ENCODE measurements around the gene TWIST2.

The TWIST2 gene

GRCh38 chr2:238952261-238952919, 104.5 kb downstream of the TWIST2 start:
- Histone ChIP-seq H3K9me3 (no peaks in the 10 kb centered on the region), H3K27me3 (peaks cover 7% of the 10 kb centered on the region), H3K36me3 (no peaks in the 10 kb centered on the region), H3K4me1 (no peaks in the 10 kb centered on the region), H3K4me3 (ENCODE audit: low read depth, low read length) (no peak overlapping the region)
- no peak for DNase-seq
- TF ChIP-seq, protein P1, sequence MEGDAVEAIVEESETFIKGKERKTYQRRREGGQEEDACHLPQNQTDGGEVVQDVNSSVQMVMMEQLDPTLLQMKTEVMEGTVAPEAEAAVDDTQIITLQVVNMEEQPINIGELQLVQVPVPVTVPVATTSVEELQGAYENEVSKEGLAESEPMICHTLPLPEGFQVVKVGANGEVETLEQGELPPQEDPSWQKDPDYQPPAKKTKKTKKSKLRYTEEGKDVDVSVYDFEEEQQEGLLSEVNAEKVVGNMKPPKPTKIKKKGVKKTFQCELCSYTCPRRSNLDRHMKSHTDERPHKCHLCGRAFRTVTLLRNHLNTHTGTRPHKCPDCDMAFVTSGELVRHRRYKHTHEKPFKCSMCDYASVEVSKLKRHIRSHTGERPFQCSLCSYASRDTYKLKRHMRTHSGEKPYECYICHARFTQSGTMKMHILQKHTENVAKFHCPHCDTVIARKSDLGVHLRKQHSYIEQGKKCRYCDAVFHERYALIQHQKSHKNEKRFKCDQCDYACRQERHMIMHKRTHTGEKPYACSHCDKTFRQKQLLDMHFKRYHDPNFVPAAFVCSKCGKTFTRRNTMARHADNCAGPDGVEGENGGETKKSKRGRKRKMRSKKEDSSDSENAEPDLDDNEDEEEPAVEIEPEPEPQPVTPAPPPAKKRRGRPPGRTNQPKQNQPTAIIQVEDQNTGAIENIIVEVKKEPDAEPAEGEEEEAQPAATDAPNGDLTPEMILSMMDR (IDR thresholded peaks at IDR 0.05; ENCODE audit: low read depth, low read length), result no peak

GRCh38 chr2:238954841-238955591, 107.1 kb downstream of the TWIST2 start:
- Histone ChIP-seq H3K4me3 (ENCODE audit: low read depth, low read length) (no peak overlapping the region), H3K36me3 (no peaks in the 10 kb centered on the region), H3K9me3 (no peaks in the 10 kb centered on the region), H3K27me3 (peaks cover 5% of the 10 kb centered on the region), H3K4me1 (no peaks in the 10 kb centered on the region)
- TF ChIP-seq, protein P1 (IDR thresholded peaks at IDR 0.05; ENCODE audit: low read depth, low read length), result no peak
- no peak for DNase-seq

DNA sequence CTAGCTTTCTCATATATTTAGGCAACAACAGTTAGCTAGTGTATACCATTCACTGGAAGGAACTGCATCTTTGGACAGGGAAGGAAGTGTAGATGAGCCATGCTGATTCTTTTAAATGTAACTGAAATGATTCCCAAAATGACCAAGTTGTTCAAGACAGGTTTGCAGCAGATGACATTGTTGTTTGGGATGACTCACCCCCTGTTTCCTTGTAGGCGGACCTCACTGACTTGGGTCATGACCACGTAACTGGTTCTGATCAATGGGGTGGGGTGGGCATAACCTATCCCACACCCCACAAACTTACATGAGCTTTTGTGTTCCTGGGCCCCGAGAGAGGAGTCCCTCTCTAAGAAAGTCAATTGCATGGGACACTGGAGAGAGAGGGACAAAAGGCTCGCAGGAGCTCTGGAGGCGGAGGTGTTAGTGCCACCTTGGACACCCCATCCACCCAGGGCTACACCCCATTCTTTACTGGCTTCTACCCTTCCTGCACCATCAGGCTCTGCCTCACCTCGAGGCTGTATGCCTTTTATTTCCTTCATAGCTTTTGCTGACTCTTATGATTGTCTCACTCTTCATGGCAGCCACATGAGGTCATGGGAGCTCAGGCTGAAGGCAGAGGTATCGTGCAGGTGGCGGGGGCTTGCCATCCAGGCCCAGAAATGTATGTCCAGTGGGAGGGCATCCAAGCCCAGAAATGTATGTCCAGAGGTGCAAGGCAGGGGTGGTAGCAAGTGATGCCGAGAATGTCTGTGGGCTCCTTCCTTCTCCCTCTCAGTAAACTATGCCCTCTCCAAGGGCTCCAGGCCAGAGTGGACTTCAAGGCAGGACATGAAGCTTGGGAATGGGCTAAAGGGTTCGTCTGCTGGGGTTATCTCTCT, 108.0 kb downstream of the TWIST2 start:
- no peak for DNase-seq
- Histone ChIP-seq H3K4me1 (no peaks in the 10 kb centered on the region), H3K4me3 (ENCODE audit: low read depth, low read length) (no peak overlapping the region), H3K27me3 (peaks cover 6% of the 10 kb centered on the region), H3K9me3 (no peaks in the 10 kb centered on the region), H3K36me3 (no peaks in the 10 kb centered on the region)
- TF ChIP-seq, protein P1 (IDR thresholded peaks at IDR 0.05; ENCODE audit: low read depth, low read length), result no peak

DNA sequence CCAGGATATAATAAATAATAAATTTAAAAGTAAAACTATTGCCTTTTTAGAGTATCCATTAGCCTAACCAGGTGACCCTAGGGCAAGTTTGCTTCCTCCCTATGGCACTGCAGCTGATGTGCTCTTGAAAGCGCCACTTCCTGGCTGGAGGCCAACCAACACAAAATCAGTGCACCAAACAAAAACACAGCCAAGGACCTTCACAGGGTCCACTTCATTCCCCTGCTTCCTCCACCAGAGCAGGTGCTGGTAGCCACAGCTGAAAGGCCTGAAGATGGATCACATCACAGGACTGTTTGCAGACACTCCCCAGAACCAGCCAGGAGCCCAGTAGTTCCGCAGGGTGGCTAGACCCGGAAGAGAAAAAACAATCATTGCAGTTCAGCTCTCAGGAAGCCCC, 108.8 kb downstream of the TWIST2 start:
- no peak for DNase-seq
- H3K9me3 ChIP-seq, result no peaks in the 10 kb centered on the region
- no peaks in the 10 kb centered on the region for H3K4me1 ChIP-seq
- no peaks in the 10 kb centered on the region for H3K36me3 ChIP-seq
- no peak overlapping the region for H3K4me3 ChIP-seq (ENCODE audit: low read depth, low read length)
- peaks cover 6% of the 10 kb centered on the region for H3K27me3 ChIP-seq
- TF ChIP-seq, protein P1 (IDR thresholded peaks at IDR 0.05; ENCODE audit: low read depth, low read length), result no peak

Measured in BE2C (cell line).